IMR-90 (cell line): ENCODE measurements around the gene L1CAM.

Source experiments
- CEBPB ChIP-seq: IDR thresholded peaks from 2 replicates; pipeline ENCODE4 v1.6.1; 2012; ENCODE audit warnings: low read depth, low read length, improper control_type of control experiment
- POLR2A ChIP-seq: IDR thresholded peaks from 2 replicates; pipeline ENCODE4 v1.6.1; 2012; ENCODE audit warnings: mild to moderate bottlenecking, low read depth, low read length
- RFX5 ChIP-seq: IDR thresholded peaks from 2 replicates; pipeline ENCODE4 v1.8.0; 2012; ENCODE audit warnings: low read depth, mild to moderate bottlenecking, low read length, moderate library complexity
- TF ChIP-seq, protein P1 (sequence below): conservative IDR thresholded peaks from 2 replicates; pipeline ENCODE4 v1.5.1; 2012; ENCODE audit warnings: mild to moderate bottlenecking, low read depth, low read length, improper control_type of control experiment

DNA sequence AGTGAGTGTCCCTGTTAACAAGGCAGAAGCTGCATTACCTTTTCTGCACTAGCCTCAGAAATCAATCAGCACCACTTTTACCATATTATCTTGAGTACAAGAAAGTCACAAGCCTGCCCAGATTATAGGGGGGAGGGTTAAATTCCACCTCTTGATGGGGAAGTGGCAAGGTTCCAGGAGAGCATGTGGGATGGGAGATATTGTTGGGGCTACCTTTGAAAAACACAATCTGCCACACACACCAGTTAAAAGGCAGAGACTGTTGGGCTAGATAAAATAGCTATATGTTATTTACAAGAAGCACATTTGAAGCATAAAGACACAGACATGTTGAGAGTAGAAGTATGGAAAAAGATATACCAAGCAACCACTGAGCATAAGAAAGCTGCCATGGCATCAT lies 11.9 kb upstream of the L1CAM start:
- no peak for TF ChIP-seq RFX5
- TF ChIP-seq POLR2A: no peak
- TF ChIP-seq, protein P1, sequence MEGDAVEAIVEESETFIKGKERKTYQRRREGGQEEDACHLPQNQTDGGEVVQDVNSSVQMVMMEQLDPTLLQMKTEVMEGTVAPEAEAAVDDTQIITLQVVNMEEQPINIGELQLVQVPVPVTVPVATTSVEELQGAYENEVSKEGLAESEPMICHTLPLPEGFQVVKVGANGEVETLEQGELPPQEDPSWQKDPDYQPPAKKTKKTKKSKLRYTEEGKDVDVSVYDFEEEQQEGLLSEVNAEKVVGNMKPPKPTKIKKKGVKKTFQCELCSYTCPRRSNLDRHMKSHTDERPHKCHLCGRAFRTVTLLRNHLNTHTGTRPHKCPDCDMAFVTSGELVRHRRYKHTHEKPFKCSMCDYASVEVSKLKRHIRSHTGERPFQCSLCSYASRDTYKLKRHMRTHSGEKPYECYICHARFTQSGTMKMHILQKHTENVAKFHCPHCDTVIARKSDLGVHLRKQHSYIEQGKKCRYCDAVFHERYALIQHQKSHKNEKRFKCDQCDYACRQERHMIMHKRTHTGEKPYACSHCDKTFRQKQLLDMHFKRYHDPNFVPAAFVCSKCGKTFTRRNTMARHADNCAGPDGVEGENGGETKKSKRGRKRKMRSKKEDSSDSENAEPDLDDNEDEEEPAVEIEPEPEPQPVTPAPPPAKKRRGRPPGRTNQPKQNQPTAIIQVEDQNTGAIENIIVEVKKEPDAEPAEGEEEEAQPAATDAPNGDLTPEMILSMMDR: no peak
- TF ChIP-seq CEBPB: no peak
